GM18907 (cell line): ENCODE results near the gene DNM3.
"Not testable (repeated sequence)": the region's sequence is repeated elsewhere in the genome, so short reads cannot be mapped to it uniquely, and the experiment has no call there.

Experiments used
- ATAC-seq: cut with Tn5 transposase; IDR thresholded peaks from one replicate; pipeline ENCODE4 v1.9.1; 2021; ENCODE audit warnings: mild to moderate bottlenecking, moderate library complexity; ENCODE audit not compliant: unreplicated experiment

Gene DNM3

GRCh38 chr1:172005856-172006255 is 164.6 kb downstream of the DNM3 start:
- no peak for ATAC-seq

- no peak for ATAC-seq
Measured at GRCh38 chr1:172006660-172007059, 165.4 kb downstream of the DNM3 start.

- no peak for ATAC-seq
Measured at GRCh38 chr1:172018727-172019311, 177.5 kb downstream of the DNM3 start.

GRCh38 chr1:172019976-172020375 is 178.7 kb downstream of the DNM3 start:
- no peak for ATAC-seq

GRCh38 chr1:172024516-172024915 is 183.2 kb downstream of the DNM3 start:
- no peak for ATAC-seq

- not testable (repeated sequence) for ATAC-seq
Measured at GRCh38 chr1:172024944-172025738, 183.8 kb downstream of the DNM3 start.

- ATAC-seq, result no peak
Measured at GRCh38 chr1:172040466-172040865, 199.2 kb downstream of the DNM3 start.

GRCh38 chr1:172041102-172041501 is 199.8 kb downstream of the DNM3 start:
- no peak for ATAC-seq

GRCh38 chr1:172041742-172042141 is 200.4 kb downstream of the DNM3 start:
- ATAC-seq, result no peak

GRCh38 chr1:172043900-172044299 is 202.6 kb downstream of the DNM3 start:
- ATAC-seq, result no peak

- no peak for ATAC-seq
Measured at GRCh38 chr1:172051898-172052297, 210.6 kb downstream of the DNM3 start.

GRCh38 chr1:172054172-172054571 is 212.9 kb downstream of the DNM3 start:
- no peak for ATAC-seq

GRCh38 chr1:172055816-172056419 is 214.6 kb downstream of the DNM3 start:
- not testable (repeated sequence) for ATAC-seq

GRCh38 chr1:172068334-172068733 is 227.0 kb downstream of the DNM3 start:
- ATAC-seq, result no peak

- ATAC-seq, result no peak
Measured at GRCh38 chr1:172069051-172069450, 227.8 kb downstream of the DNM3 start.

GRCh38 chr1:172069534-172069933 is 228.2 kb downstream of the DNM3 start:
- ATAC-seq, result no peak

- no peak for ATAC-seq
Measured at GRCh38 chr1:172070055-172070454, 228.8 kb downstream of the DNM3 start.

GRCh38 chr1:172071746-172072145 is 230.4 kb downstream of the DNM3 start:
- ATAC-seq, result no peak

GRCh38 chr1:172079859-172080258 is 238.6 kb downstream of the DNM3 start:
- not testable (repeated sequence) for ATAC-seq

- no peak for ATAC-seq
Measured at GRCh38 chr1:172083191-172083590, 241.9 kb downstream of the DNM3 start.

- no peak for ATAC-seq
Measured at GRCh38 chr1:172084876-172085275, 243.6 kb downstream of the DNM3 start.

- no peak for ATAC-seq
Measured at GRCh38 chr1:172085317-172085716, 244.0 kb downstream of the DNM3 start.
